Activated T-cell treated with anti-CD3 and anti-CD28 coated beads, Interleukin-2, amount 50 U/mL, for 48 hours (primary cell): ENCODE measurements around the gene KIF3A.

Source experiments
- DNase-seq, 2 experiments: peaks; one replicate each; pipeline ENCODE4 v3.0.0-alpha.2; 2020

KIF3A gene

GRCh38 chr5:132677682-132678400, 59.5 kb downstream of the KIF3A start:
- DNase-seq = no peak

- DNase-seq = no peak
Observed at GRCh38 chr5:132677191-132677590, 60.2 kb downstream of the KIF3A start.

DNA sequence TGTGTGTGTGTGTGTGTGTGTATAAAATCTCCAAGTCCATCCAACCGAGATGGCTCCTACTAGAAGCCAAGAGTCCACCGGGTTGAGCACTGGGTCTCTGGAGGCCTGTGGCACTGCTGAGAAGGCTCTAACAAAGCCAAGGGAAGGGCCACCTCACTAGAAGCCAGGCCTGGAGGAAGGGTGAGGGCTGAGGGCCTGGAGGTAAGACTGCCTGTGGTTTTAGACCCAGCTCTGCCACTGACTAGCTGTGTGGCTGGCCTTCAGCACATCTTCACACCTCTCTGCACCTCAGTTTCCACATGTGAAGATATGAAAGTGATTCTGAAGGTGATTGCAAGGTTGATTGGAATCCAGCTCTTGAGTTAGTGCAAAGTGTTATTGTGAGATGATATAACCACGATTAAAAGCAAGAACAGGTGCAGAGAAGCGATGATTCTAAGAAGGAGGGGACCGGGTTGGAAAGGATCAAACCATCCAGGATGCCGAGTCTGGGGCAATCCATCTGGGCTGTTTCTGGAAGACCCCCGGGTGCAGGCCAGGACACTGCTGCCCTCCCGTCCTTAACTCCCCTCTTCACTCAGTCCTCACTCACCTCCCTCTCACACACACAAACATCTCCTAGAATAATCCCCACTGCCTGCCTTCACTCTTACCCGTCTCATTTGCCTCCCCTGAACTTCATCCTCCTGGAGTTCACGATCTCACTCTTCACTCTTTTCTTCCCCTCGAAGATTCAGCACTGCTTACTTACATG, 61.2 kb downstream of the KIF3A start:
- DNase-seq = no peak

GRCh38 chr5:132674671-132675506, 62.5 kb downstream of the KIF3A start:
- peak in 1 of 2 experiments; percentile 52 for DNase-seq

DNA sequence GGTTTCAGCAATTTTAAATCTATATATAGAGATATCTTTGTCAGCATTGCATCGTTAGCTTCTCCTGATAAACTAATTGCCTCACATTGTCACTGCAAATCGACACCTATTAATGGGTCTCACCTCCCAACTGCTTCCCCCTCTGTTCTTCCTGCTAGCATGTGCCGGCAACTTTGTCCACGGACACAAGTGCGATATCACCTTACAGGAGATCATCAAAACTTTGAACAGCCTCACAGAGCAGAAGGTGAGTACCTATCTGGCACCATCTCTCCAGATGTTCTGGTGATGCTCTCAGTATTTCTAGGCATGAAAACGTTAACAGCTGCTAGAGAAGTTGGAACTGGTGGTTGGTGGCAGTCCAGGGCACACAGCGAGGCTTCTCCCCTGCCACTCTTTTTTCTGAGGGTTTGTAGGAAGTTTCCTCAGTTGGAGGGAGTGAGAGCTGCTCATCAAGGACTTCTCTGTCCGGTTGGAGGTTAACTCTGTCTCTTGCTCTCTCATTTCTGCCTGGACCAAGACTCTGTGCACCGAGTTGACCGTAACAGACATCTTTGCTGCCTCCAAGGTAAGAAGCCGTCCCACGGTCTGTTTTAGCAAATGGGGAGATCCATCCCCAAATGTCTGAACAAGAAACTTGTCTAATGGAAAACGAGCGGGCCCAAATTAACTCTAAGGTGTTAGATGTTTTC, 63.3 kb downstream of the KIF3A start, which contains the start of gene IL4:
Gene IL4, plus strand, starts transcription at position 51 of the 692 bp plus-strand sequence. Its CDS starts 62 bp downstream, at position 113.
- no peak for DNase-seq

DNA sequence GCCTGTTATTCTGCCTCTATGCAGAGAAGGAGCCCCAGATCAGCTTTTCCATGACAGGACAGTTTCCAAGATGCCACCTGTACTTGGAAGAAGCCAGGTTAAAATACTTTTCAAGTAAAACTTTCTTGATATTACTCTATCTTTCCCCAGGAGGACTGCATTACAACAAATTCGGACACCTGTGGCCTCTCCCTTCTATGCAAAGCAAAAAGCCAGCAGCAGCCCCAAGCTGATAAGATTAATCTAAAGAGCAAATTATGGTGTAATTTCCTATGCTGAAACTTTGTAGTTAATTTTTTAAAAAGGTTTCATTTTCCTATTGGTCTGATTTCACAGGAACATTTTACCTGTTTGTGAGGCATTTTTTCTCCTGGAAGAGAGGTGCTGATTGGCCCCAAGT, 63.9 kb downstream of the KIF3A start:
- no peak for DNase-seq

- DNase-seq = no peak
Observed at GRCh38 chr5:132671000-132671399, 66.3 kb downstream of the KIF3A start.

DNA sequence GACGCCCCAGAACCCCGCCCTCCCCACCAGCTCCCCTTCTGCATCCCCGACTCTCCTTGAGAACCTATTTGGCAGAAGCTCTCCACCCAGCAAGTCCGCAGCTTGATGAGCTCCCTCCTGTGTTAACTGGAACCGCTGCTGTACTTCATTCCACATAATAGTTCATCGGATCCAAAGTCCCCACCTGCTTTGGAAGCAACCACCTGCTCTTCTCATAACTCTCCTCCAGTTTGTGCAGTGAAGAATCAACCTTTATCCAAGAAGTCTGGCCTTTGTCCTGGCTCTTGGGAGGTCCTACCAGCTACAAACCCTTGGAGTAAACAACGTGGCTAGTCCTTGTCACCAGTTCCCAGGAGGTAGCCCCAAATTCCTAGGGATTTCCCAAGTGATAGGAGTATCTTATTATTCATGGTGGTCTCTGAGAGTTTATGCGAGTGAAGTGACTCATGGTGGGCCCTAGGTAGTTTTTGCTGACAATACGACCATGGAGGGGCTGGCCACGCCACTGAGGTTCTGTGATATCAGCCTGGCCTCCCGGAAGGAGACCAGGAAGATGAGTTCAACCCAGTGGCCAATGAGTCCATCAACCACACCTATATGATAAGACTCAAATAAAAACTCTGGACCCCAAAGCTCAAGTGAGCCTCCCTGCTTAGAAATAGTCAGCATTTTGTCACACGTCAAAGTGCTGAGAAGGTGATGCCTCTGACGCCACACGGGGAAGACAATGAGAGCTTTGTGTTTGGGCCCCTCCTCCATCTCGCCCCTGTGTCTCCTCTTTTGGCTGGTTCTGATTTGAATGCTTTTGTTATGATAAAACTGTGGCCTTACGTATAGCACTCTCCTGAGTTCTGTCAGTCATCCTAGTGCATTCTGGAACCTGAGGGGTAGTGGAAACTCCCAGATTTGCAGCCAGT, 67.1 kb downstream of the KIF3A start:
- no peak for DNase-seq

GRCh38 chr5:132669455-132669820, 67.9 kb downstream of the KIF3A start:
- DNase-seq = no peak

DNA sequence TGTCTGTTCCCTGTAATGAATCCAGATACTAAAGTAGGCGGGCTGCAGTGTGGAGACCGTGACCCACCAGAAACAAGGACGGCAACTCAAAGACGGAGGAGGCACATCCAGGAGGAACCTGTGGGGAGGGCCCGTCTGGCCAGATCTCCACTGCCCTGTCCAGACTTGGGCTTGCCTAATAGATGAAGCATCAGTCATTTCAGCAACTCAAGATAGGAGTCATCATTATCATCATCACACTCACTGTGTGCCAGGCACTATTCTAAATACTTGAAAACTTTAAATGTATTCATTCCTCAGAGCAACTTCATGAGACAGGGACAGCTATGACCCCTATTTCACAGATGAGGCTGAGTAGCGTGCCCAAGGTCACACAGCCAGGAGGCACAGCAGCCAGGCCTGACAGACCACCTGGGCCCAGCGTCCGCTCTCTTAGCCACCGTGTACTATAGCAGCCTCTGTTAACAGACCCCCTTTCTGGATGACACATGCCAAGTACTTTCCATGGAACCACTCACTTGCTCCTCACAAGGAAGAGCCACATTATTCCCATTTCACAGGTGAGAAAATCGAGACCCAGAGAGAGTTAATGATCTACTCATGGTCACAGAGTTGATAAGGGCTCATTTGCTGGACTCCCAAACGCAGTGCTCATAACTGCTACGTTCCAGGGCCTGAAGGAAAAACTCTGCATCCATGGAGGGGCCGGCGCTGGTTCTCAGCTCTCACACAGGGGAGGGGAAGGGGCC, 68.5 kb downstream of the KIF3A start:
- no peak for DNase-seq

DNA sequence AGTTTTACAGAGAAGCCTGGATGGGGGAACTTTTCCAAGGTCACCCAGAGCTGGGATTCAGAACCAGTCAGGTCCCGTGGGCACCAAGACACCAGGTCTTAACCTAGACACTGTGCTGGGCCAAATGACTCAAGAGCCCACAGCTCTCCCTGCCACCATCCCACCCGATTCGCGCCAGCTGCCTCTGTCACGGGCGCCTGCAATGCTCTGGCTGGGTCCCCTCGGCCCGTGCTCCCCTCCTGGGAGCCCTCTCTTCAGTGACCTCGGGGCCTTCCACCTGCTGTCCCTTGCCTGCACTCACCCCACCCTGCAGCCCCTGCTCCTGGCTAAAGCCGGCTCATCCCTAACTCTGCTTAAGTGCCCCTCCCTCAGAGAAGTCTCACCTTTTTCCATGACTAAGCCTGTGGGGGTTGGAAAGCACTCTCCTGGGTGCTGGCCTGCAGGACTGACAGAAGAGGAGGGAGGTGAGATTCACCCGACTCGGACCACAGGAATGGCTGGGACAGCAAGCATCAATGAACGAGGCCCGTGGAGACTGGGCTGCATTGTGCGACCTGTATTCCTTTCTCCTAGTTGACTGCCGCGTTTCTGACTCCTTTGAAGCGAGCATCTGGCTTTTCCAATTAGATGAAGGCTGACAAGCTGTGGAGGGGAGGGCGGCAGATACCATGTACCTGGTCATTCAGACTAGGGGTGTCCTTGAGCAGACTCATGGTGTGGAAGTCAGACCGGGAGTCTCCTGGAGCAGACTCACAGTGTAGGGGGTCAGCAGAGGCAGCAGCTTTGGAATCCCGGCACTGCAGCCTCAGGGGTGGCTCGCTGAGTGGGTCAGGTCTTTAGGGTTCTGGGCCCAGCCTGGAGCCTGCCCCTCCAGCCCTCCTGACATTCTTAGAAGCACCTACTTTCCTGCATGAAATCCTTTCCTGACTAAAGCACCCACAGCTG, 69.3 kb downstream of the KIF3A start:
- no peak for DNase-seq

GRCh38 chr5:132667309-132667708, 70.0 kb downstream of the KIF3A start:
- no peak for DNase-seq

DNA sequence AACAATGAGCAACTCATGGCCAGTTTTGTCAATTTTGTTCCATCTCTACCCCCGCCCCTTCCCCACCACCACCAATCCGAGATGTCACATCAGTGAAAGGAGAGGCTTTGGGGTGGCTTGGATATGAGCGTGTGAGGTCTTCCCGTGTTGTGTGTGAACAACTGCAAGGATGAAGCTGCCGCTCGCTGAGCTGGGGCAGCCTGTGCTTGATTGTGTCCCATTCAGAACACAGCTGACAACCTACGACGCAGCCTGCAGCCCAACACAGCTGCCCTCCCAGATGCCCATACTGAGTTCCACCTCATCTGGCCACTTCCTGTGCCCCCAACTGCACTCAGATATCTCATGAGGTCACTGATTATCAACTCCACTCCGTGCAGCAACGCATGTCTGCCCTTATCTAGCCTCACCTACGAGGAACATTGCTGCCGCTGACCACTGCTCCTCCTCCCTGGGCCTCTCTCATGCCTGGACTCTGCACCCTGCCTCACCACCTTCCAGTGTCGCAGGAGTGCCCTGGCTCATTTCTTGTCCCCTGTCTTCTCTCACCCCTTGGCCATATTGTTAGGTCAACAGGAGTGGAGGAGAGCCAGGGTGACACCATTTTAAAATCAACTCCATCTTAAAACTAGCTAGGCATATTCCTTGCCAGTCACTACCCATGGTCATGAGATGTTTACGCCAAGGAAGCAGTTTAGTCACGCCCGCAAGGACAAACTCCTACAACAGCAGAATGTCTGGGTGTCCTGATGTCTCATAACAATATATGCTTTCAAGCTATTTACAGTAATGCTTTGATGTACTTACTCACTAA, 70.8 kb downstream of the KIF3A start:
- DNase-seq = no peak

DNA sequence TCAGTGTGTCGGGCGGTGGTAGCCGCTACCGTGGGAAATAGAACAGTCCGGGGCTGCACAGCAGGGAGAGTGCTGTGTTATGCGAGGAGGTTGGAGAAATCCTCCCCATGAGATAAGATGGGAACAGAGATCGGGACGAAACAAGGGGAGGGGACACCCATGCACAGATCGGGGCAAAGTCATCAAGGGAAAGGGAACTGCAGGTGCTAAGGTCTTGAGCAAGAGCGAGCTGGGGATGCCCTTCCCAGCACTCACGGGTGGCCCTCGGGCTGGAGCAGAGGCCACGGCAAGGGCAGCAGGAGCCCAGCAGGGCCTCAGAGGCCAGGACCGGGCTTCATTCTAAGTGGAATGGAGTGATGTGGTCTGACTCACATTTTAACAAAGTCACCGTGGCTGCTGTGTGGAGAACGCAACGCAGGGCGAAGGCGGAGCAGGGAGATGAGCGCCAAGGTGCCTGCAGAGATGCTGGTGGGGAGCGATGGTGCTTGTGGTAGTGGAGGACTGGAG, 71.7 kb downstream of the KIF3A start:
- DNase-seq = no peak

DNA sequence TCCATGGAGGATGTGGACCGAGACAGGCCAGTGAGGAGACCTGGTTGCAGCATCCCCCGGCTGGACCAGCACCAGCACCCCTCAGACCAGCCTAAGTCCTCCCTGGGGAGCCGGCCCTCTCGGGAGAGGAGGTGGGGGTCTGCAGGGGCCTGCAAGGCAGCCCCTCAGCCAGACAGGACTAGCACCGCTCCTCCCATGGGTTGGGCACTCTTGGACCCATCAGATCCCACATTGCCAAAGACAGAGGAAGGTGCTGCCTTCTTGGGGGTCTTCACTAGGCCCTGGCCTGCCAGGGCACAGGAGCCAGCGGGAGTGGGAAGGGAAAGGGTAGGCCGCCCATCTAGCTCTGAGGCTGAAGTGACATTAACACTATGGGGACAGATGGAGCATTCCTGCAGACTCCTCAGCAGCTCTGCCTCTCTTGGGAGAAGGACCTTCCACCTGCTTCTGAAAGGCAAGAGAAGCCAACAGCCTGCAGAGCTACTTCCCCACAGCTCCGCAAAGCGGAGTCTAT, 72.6 kb downstream of the KIF3A start:
- DNase-seq = no peak

- DNase-seq = peak in 1 of 2 experiments; percentile 38
Observed at GRCh38 chr5:132663771-132664695, 73.3 kb downstream of the KIF3A start.
